NCI-H82 (cell line): ENCODE measurements around the gene ALKBH4.
"Not testable (repeated sequence)": the region's sequence is repeated elsewhere in the genome, so short reads cannot be mapped to it uniquely, and the experiment has no call there.

Experiments
- DNase-seq: peaks from one replicate; lab custom pipeline; 2025; lab: John Stamatoyannopoulos, UW

Gene ALKBH4

DNA sequence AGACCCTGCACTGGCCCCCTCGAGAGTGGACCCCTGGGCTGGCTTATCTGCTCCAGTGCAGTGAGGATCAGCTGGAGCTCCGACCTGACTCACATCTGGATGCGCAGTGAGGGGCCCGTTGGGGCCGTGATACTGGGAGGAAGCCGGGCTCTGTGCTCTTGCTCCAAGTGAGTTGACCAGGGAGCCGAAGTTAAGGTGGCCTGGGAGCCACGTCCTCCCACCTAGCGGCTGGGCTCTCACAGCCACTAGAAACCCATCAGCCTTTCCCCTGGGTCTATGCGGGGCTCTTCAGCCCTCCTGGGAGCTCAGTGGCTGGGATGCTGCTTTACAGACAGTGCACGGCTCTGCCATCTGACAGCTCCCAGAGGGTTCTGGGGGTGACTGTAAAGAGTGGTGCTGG lies 9.1 kb downstream of the ALKBH4 start:
- DNase-seq: no peak

DNA sequence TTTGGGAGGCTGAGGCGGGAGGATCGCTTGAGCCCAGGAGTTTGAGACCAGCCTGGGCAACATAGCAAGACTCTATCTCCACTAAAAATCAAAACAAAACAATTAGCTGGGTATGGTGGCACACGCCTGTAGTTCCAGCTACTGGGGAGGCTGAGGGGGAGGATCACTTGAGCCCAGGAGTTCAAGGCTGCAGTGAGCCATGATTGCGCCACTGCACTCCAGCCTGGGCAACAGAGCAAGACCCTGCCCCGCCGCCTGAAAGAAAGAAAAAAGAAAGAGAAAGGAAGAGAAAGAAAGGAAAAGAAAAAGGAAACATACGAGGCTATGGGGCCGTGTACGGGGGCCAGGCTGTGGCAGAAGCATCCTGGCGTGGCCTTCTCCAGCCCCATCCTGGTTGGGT lies 9.7 kb downstream of the ALKBH4 start:
- DNase-seq: not testable (repeated sequence)

DNA sequence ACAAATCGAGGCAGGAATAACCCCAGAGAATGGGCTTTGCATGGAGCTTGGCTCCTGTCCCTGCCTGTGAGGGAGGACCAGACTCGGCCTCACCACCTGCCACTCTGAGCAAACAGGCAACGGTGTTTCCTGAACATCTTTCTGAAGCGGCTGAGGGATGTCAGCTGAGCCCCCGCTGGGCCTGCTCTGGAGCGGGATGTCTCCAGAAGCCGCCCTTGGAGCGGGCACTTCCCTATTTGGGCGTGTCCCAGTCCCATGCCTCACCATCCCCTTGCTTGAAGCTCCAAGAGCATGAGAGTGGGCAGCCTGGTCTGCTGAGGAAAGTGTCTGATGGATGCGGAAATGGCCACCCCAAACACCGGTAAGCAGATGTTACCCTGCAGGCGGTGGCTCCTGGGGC lies 10.2 kb downstream of the ALKBH4 start:
- DNase-seq: no peak

DNA sequence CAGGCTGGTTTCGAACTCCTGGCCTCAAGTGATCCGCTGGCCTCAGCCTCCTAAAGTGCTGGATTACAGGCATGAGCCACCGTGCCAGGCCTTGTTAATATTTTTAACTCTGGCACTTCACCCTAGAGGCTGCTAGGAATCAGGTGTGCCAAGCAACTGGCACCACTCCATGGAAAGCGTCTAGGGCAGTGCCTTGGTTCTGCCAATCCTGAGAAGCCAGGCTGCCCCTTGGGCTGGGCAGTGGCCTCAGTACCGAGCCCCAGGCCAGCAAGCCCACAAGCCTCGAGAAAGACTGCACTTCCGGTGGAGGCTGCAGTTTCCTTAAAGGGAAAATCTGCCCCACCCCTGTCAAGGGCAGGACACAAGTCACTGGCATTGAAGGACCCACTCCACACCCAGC lies 11.3 kb downstream of the ALKBH4 start:
- no peak for DNase-seq

DNA sequence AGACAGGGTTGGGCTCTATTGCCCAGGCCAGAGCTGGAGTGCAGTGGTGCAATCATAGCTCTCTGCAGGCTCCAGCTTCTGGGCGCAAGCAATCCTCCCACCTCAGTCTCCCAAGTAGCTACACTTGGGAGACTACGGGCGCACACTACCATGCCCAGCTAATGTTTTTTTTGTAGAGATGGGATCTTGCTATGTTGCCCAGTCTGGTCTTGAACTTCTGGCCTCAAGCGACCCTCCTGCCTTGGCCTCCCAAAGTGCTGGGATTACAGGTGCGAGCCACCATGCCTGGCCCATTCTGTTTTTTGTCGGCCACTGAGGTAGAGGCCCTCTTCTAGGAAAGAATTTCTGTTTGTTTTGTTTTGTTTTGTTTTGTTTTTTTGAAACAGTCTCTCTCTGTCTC lies 12.2 kb downstream of the ALKBH4 start:
- DNase-seq: no peak

DNA sequence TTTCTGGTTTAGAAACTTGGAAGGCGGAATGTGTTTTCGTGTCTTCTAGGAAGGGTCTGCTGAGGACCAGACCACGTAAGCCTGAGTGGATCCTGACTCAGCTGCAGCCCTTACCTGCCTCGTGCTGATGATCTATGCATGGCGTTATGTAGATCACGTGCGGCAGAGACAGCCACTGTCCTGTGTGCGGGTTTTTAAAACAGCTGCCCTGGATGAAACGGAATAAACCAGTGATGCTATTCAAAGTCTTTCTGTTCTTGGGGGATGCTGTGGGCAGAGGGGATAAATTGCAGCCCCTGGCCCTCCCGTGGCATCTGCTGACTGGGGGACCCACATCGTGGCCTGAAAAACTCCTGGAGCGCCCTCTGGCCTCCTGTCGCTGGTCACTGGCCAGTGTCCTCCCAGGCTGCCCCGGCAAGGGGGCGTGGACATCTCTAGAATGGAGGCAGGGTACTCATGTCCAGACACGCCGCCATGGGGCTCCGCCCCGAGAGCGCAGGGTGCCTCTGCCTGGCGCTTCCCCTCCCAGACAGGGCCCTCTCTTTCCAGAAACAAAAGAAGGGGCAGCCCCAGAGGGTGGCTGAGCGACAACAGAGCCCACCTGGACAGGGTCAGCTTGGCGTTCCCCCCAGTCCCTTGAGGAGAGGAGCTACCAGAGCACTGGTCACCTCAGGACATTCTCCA lies 13.2 kb downstream of the ALKBH4 start:
- peak; percentile 26 for DNase-seq

DNA sequence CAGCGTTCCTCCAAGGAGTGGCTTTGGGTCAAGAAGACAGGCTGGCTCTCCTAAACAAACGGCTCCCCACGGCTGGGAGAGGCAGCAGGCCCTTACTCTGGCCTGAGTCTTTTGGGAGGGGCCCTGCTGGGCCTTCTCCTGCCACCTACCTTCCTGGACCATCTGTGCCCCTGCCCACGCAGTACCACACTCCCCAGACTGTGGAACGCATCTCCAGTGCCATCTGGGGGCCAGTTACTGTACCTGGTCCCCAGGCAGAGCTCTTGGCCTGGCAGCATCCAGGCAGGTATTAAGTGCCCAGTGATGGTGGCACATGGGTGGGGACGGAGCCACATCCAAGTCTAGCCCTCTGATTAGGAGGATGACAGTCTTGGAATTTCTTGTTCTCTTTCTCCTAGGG lies 14.4 kb downstream of the ALKBH4 start:
- DNase-seq: peak; percentile 26

DNA sequence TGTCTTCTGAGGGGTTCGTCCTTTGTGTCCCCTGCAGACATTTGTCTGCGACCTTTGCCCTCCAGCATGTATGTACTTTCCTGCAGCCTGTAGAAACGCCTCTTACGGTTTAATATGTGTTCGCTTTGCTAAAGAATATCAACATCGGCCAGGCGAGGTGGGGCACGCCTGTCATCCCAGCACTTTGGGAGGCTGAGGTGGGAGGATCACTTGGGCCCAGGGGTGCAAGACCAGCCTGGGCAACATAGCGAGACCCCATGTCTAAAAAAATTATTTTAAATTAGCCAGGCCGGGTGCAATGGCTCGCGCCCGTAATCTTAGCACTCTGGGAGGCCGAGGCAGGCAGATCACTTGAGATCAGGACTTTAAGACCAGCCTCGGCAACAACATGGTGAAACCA lies 15.5 kb downstream of the ALKBH4 start:
- DNase-seq: no peak

DNA sequence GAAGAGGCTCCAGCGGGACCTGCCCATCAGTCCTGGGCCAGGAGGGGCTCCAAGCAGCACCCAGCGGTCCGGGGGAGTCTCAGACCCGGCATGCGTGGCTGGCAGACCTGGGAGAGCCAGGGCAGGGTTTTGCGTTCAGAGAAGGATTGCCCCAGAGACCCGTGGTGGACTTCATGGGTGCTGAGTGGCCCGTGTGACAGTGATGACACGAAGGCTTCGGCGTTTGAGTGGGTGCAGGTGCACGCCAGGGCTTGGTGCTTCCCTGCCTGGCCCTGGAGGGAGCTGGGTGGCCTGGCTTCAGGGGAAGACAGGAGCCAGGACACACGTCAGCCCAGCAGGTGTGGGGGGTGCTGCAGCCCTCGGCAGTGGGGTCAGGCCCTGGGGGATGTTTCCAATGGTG lies 17.4 kb downstream of the ALKBH4 start:
- no peak for DNase-seq

DNA sequence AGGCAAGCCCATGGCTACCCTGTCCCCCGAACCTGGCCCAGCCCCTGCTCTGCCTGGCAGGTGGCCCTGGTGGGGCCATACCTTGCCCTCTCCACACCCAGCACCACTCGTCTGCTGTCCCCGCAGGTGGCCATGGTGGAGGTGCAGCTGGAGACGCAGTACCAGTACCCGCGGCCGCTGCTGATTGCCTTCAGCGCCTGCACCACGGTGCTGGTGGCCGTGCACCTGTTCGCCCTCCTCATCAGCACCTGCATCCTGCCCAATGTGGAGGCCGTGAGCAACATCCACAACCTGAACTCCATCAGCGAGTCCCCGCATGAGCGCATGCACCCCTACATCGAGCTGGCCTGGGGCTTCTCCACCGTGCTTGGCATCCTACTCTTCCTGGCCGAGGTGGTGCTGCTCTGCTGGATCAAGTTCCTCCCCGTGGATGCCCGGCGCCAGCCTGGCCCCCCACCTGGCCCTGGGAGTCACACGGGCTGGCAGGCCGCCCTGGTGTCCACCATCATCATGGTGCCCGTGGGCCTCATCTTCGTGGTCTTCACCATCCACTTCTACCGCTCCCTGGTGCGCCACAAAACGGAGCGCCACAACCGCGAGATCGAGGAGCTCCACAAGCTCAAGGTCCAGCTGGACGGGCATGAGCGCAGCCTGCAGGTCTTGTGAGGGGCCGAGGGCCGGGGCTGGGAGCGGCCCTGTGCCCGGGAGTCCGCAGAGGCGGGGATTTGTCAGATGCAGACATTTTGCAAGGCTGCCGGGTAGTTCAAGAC lies 18.1 kb downstream of the ALKBH4 start:
- DNase-seq: no peak

DNA sequence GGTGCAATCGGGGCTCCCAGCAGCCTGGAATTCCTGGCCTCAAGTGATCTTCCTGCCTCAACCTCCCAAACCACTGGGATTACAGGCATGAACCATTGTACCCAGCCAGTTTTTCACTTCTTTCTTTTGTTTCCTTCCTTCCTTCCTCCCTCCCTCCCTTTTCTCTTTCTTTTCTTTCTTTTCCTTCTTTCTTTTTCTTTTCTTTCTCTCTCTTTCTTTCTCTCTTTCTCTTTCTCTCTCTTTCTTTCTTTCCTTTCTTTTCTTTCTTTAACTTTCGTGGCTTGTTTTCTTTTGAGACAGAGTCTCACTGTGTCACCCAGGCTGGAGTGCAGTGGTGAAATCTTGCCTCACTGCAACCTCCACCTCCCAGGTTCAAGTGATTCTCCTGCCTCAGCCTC lies 19.0 kb downstream of the ALKBH4 start:
- no peak for DNase-seq

DNA sequence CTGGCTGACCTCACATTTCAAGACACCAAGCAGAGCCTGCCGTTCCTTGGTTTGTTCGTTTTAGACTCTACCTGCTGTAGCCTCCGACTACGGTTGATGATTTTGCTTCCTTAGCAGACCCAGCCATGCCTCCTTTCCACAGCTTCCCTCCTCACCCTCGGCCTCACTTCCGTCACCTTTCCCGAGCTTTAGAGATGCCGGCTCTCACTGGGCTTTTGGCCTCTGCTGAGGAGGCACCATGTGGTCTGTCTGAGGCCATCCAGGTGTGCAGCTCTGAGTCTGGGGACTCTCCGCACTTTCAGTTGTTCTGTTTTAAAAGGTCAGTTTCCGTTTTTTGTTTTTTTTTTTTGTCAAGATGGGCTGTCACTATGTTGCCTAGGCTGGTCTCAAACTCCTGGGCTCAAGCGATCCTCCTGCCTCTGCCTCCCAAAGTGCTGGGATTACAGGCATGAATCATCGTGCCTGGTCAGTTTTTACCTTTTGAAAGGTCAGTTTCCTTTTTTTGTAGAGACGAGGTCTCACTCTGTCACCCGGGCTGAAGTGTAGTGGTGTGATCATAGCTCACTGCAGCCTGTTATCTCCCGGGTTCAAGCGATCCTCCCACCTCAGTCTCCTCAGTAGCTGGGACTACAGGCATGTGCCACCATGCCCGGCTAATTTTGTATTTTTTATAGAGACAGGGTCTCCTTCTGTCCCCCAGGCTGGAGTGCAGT lies 19.5 kb downstream of the ALKBH4 start:
- peak; percentile 14 for DNase-seq

DNA sequence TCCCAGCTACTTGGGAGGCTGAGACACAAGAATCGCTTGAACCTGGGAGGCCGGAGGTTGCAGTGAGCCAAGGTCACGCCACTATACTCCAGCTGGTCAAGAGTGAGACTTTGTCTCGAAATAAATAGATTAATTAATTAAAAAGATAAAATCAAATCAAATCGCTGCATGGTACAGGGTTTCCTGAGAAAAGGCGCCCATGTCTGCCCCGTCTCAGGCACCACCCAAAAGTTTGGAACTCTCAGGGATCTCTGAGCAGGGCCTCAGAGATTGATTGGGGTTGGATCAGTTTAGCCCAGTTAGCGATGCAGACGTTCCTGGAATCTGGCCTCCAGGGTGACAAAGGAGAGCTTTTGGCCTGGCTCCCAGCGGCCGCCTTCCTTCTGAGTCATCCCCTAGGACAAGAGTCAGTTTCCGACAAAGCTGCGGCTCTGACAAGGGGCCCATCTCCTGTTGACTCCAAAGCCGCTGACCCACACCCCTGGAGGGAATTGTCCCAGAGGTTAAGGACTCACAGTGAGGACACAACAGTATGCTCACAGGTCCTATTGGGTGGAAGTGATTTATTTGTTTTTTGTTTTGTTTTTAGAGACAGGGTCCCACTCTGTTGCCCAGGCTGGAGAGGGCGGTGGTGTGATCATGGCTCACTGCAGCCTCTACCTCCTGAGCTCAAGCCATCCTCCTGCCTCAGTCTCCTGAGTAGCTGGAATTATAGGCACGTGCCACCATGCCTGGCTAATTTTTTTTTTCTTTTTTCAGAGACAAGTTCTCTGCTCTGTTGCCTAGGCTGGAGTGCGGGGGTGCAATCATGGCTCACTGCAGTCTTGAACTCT lies 24.5 kb downstream of the ALKBH4 start:
- no peak for DNase-seq

DNA sequence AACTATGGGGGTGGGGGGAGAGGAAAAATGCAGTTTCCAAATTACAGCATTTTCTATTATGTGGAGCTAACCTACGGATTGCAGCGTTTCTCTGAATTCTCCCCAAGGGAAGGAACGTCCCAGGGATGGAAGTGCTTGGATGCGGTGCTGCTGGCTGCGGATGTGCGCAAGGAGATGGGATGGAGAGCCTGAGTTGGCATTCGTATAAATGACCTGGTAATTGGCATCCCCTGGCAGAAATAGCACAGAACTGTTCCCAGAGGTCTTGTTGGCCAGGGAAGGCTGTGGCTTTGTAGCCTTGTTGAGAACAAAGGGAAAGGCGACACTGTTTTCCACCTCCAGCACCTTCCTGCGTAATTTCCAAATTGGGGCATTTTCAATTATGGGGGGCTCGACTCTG lies 28.5 kb downstream of the ALKBH4 start:
- no peak for DNase-seq

DNA sequence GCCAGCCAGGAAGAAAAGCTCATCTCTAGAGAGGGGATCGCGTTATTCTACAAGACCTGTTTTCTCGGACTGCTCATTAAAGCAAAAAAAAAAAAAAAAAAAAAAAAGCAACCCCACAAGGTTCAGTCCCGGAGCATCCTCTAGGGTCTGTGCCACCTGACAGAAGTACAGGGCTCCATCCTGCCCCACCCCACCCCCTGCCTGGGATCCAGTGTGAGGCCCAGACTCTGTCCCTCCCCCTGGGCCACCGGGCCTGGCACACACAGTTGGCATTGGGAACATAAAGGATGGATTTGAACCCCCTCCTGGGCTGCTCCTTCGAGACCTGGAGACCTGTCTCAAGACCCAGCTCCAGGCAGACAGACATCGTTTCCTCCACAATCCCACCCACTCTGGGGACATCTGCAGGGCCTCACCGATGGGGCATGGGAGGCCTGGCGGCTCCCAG lies 30.6 kb downstream of the ALKBH4 start:
- DNase-seq: peak; percentile 46

DNA sequence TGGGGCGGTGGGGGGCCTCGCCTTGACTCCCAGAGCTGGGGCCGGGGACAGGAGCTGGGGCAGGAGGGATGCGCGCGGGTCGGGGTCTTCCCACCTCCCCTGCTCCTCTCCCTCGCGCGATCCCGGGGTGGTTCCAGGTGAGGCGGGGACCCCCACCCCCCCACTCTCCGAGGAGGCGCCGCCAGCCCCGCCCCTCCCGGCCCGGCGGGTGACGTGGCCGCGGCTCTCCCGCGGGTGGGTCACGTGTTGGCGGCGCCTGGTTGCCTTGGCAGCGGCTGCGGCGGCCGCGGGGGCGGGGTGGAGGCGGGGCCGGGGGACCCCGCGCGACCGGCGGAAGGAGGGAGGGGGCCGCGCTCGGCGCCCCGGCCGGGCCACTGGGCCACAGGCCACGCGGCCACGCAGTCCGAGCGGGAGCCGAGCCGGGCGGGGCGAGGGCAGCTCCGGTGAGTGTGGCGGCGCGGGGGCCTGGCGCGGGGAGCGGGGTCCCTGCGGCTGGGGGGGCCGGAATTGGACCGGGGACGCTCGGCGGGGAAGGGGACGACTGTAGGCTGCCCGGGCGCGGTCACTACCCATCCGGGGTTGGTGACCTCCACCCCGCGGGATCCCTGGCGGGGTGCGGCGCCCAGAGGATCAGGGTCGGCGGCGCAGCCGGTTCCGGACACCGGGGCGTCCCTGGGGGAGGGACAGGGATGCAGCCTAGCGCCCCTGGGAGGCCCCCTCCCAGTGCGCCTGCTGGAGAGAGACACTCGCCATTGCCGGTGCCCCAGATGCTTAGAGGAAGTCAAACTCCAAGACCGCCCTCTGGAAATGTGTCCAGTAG lies 31.2 kb downstream of the ALKBH4 start, which contains the start of gene ORAI2:
TSS of gene ORAI2 (plus strand) at position 357 of the 820 bp plus-strand sequence. CDS start 5,382 bp downstream, outside the sequence.
- DNase-seq: peak; percentile 78

DNA sequence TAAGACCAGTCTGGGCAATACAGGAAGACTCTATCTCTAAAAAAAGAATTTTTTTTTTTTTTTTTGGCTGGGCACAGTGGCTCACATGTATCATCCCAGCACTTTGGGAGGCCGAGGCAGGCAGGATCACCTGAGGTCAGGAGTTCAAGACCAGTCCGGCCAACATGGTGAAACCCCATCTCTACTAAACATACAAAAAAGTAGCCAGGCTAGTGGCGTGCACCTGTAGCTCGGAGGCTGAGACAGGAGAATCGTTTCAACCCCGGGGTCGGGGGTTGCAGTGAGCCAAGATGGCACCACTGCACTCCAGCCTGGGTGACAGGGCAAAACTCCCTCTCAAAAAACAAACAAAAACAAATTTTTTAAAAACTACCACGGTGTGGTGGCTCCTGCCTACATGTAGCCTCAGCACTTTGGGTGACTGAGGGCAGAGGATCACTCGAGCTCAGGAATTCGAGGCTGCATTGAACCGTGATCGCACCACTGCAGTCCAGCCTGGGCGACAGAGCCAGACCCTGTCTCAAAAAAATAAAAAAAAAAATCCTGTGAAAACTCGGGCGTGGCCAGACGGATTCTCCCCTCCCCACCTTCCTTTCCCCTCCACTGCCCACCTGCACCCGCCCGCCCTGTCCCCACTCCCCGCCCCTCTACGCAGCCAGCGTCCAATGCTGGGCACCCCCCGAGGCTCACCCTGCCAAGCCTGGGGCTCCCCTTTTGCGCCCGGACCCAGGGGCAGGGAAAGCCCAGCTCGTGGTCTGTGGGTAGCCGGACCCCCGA lies 32.0 kb downstream of the ALKBH4 start:
- DNase-seq: peak; percentile 47

DNA sequence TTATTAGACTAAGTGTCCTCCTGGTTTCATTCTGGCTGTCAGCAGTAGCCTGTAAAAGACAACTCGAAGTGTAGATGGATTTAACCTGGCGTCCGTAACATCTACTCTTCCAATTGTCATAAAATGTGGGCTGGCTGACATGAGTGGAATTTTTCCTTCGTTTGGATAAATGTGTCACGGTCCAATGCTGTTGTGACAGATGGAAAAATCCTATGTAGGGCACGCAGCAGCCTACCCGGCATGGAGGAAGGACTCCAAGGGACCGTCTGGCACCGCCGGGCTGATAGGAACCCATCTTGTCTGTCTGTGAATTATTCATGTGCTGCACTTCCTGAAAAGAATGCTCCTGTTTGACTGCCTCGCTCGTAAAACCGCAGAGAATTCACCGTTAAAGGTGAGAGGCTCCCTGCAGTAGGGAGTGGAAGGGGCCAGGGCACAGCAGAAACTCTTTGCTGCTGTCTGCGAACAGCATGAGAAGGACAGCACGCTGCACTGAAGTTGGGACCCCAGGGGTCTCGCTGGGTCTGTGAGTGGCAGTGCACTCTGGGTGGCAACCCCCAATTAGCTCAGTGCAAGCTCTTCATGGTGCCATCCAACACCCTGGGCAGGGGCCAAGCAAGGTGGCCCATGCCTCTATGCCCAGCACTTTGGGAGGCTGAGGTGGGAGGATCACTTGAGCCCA lies 32.9 kb downstream of the ALKBH4 start:
- peak; percentile 53 for DNase-seq

DNA sequence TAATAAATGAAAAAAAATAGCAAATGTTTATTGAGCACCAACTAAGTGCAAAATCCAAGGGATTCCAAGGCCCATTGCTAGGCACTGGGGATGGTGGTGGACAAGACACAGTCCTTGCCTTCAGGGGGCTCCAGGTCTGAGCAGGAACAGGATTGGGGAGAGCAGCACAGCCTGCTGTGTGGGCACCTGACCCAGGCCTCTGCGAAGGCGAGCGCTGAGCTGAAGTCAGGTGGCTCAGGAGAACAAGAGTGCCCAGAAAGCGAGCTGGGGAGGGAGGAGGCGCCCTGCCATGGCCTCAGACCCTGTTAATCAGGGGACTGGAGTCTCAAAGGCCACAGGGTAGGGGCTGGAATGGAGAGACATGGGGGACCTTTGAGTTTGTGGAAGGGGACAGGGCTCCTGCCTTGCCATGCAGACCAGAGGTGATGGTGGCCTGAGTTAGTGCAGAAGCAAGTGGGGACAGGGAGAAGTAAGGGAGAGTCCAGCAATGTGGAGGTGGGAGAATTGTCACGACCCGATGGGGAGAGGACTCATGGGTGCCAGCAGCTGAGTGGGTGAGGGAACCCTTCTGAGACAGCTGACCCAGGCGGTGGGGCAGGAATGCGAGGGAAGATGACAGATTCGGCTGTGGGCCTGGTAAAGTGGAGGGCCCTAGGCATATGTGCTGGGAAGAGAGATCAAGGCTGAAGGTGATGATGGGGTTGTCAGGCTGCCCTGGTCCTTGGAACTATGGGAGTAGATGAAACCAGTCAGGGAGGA lies 35.3 kb downstream of the ALKBH4 start:
- DNase-seq: no peak
